ENCODE data around the gene LYSET. TPM values are rescaled to one million over a fixed set of nuclear protein-coding genes. Genes with fewer than 3 reads are reported as not detected.
"Not testable (repeated sequence)": the region's sequence is repeated elsewhere in the genome, so short reads cannot be mapped to it uniquely, and the experiment has no call there.

LYSET gene
- total RNA-seq, 2 experiments from 2014 or later: 13.6 to 15.5 TPM

DNA sequence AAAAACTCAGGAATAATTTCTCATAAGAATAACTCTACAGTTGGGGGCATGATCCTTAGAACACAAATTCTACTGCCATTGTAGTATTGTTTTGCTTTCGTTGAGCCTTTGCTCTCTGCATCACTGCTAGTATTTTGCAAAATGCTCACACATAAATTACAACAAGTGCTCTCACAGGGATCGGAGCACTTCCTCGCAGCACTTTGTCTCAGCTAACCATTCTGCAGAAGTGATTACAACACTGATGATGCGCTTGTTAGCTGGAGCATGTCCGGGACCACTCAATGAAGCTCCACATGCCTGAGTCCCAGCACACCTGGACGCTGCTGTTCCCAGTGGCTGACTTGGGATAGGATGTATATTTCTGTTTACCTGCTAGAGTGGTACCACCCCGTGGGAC is 32.0 kb upstream of the LYSET start:
- ATAC-seq: no peak
- no peaks in the 10 kb centered on the region for H3K9me3 Mint-ChIP-seq
- H3K4me1 Mint-ChIP-seq (ENCODE audit: low read depth): no peaks in the 10 kb centered on the region
- no peaks in the 10 kb centered on the region for H3K36me3 Mint-ChIP-seq (ENCODE audit: low read depth)
- ChIA-PET POLR2A (interaction anchor here (0.6 kb wide), 1 partner anchor 108 kb away, joined by 3 read pairs; no protein-coding TSS in a partner anchor), CTCF (no interaction called here)
- peaks cover 3% of the 10 kb centered on the region for H3K27me3 Mint-ChIP-seq
- H3K27ac Mint-ChIP-seq: no peak overlapping the region
- H3K4me3 Mint-ChIP-seq: no peak overlapping the region
- DNase-seq: no peak
- TF ChIP-seq, protein P1, sequence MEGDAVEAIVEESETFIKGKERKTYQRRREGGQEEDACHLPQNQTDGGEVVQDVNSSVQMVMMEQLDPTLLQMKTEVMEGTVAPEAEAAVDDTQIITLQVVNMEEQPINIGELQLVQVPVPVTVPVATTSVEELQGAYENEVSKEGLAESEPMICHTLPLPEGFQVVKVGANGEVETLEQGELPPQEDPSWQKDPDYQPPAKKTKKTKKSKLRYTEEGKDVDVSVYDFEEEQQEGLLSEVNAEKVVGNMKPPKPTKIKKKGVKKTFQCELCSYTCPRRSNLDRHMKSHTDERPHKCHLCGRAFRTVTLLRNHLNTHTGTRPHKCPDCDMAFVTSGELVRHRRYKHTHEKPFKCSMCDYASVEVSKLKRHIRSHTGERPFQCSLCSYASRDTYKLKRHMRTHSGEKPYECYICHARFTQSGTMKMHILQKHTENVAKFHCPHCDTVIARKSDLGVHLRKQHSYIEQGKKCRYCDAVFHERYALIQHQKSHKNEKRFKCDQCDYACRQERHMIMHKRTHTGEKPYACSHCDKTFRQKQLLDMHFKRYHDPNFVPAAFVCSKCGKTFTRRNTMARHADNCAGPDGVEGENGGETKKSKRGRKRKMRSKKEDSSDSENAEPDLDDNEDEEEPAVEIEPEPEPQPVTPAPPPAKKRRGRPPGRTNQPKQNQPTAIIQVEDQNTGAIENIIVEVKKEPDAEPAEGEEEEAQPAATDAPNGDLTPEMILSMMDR (IDR thresholded peaks at IDR 0.05): no peak
- intact Hi-C loops (cut with micrococcal nuclease): no loop called here

DNA sequence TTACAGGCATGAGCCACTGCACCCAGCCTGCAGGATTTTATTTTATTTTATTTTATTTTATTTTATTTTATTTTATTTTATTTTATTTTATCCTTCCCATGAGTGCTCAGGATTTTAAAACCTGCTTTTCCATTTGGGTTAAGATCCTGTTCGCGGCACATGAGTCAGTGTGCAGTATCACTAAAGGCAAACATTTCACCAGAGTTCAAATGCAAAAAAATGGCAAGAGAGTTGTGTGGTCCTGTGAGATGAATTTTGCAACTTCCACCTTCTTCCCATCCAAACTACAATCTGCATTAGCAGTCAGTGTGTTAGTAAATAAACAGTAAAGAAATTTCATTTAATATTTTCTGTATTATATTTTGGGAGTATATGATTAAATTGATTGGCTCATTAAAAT is 29.4 kb upstream of the LYSET start:
- no peaks in the 10 kb centered on the region for H3K4me1 Mint-ChIP-seq (ENCODE audit: low read depth)
- TF ChIP-seq, protein P1 (IDR thresholded peaks at IDR 0.05): no peak
- no peak for ATAC-seq
- peaks cover 1% of the 10 kb centered on the region for H3K27me3 Mint-ChIP-seq
- no peak overlapping the region for H3K4me3 Mint-ChIP-seq
- intact Hi-C loops (cut with micrococcal nuclease): no loop called here
- H3K9me3 Mint-ChIP-seq: no peaks in the 10 kb centered on the region
- DNase-seq: no peak
- CTCF ChIA-PET: interaction anchor here (1.2 kb wide), 1 partner anchor 22 kb away, joined by 3 read pairs; no protein-coding TSS in a partner anchor
- H3K27ac Mint-ChIP-seq: no peak overlapping the region
- POLR2A ChIA-PET: no interaction called here
- H3K36me3 Mint-ChIP-seq (ENCODE audit: low read depth): no peaks in the 10 kb centered on the region

DNA sequence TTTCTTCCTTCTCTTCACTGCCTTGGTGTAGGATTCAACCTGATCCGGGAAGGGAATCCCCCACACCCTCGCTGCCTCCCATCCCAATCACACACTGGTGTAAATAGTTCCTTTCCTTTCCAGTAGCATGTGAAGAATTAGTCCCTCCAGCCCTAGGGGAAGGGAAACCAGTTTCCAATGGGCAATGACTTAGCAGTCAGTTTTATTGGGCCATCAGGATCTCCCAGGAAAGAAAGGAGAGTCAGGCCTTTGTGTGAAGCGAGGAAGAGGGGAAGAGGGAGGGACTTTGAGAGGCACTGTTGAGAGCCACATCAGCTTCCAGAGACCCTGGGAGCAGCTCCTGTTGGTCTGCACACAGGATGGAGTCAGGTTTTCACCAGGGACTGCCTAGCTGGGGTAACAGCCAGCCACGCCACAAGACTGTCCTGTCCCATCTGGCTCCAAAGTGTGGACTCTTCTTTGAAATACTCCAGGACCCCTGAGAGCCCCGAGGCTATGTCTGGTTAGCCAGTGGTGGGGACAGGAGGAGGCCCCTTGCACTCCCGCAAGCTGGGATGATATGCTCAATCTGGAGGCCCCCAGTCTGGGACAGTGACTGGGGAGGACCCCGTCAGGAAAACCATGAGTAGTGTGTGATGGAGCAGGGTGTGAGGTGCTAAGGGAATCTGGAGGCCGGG is 28.3 kb upstream of the LYSET start:
- ATAC-seq: no peak
- TF ChIP-seq, protein P1 (IDR thresholded peaks at IDR 0.05): no peak
- Mint-ChIP-seq H3K27ac (no peak overlapping the region), H3K27me3 (no peaks in the 10 kb centered on the region), H3K4me1 (ENCODE audit: low read depth) (no peaks in the 10 kb centered on the region), H3K4me3 (no peak overlapping the region), H3K36me3 (ENCODE audit: low read depth) (no peaks in the 10 kb centered on the region), H3K9me3 (no peaks in the 10 kb centered on the region)
- intact Hi-C loops (cut with micrococcal nuclease): no loop called here
- CTCF ChIA-PET: no interaction called here
- no peak for DNase-seq
- POLR2A ChIA-PET: interaction anchor here (0.7 kb wide), 1 partner anchor 230 kb away, joined by 3 read pairs; no protein-coding TSS in a partner anchor

DNA sequence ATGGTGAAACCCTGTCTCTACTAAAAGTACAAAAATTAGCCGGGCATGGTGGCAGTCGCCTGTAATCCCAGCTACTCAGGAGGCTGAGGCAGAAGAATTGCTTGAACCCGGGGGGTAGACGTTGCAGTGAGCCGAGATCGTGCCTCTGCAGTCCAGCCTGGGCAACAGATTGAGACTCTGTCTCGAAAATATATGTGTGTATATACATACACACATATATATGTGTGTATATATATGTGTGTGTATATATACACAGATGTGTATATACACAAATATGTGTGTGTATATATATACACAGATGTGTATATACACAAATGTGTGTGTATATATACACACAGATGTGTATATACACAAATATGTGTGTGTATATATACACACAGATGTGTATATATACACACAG is 26.8 kb upstream of the LYSET start:
- CTCF ChIA-PET: interaction anchor here (1.0 kb wide), 1 partner anchor 19 kb away, joined by 3 read pairs; no protein-coding TSS in a partner anchor
- H3K36me3 Mint-ChIP-seq (ENCODE audit: low read depth); H3K9me3 Mint-ChIP-seq; POLR2A ChIA-PET; H3K4me1 Mint-ChIP-seq (ENCODE audit: low read depth); H3K4me3 Mint-ChIP-seq; H3K27ac Mint-ChIP-seq; intact Hi-C loops (cut with micrococcal nuclease); H3K27me3 Mint-ChIP-seq: not testable (repeated sequence)
- peak; percentile 39 for DNase-seq
- peak; percentile 52 for ATAC-seq

DNA sequence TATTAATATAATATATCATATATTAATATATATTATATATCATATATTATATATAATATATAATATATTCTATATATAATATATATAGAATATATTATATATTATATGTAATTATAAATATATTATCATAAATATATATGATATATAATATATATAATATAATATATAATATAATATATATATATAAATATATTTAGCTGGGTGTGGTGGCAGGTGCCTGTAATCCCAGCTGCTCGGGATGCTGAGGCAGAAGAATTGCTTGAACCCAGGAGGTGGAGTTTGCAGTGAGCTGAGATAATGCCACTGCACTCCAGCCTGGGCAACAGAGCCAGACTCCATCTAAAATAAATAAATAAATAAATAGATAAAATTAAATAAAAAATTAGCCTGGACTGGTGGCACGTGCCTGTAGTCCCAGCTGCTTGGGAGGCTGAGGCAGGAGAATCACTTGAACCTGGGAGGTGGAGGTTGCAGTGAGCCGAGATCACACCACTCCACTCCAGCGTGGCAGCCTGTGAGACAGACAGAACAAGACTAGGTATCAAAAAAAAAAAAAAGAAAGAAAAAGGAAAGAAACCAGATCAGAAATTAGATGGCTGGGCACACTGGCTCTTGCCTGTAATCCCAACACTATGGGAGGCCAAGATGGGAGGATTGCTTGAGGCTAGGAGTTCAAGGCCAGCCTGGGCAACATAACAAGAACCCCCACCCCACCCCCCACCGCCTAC is 25.3 kb upstream of the LYSET start:
- H3K4me3 Mint-ChIP-seq; POLR2A ChIA-PET; H3K36me3 Mint-ChIP-seq (ENCODE audit: low read depth); H3K9me3 Mint-ChIP-seq; intact Hi-C loops (cut with micrococcal nuclease); H3K27ac Mint-ChIP-seq; H3K27me3 Mint-ChIP-seq; H3K4me1 Mint-ChIP-seq (ENCODE audit: low read depth): not testable (repeated sequence)
- ATAC-seq (peak; percentile 59), DNase-seq (peak; percentile 30)
- CTCF ChIA-PET: interaction anchor here (1.8 to 1.9 kb wide), 2 partner anchors 16 to 208 kb away, joined by 5 to 10 read pairs; no protein-coding TSS in a partner anchor

DNA sequence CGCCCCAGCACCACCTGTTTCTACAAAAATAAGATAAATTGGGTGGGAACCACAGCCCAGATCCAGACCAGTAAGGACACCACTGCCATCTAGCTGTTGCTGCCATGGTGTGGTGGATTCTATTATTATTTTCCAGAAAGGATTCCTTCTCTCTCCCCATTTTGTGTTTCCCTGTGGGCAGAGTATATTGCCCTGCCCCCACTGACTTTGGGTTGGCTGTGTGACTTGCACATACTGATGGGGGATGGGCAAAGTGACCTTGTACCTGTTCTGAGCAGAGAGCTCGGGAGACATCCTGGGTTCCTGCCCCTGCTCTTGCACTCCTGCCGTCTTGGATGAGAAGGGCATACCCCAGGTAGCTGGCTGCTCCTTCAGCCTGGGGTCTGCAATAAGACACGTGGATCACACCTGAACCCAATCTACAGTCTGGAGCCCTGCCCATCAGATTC is 24.7 kb upstream of the LYSET start:
- Mint-ChIP-seq H3K4me1 (ENCODE audit: low read depth) (no peaks in the 10 kb centered on the region), H3K9me3 (no peaks in the 10 kb centered on the region)
- CTCF ChIA-PET: interaction anchor here (1.0 to 1.9 kb wide), 4 partner anchors 16 to 208 kb away, joined by 3 to 10 read pairs (median 5); no protein-coding TSS in a partner anchor

More for the DNA sequence above, 24.7 kb upstream of the LYSET start:
- H3K27ac Mint-ChIP-seq: no peak overlapping the region
- no peaks in the 10 kb centered on the region for H3K36me3 Mint-ChIP-seq (ENCODE audit: low read depth)
- ATAC-seq (peak; percentile 61), DNase-seq (peak; percentile 38)
- TF ChIP-seq, protein P1 (IDR thresholded peaks at IDR 0.05): no peak
- no peaks in the 10 kb centered on the region for H3K27me3 Mint-ChIP-seq
- POLR2A ChIA-PET: interaction anchor here (0.6 kb wide), 1 partner anchor 45 kb away, joined by 3 read pairs; no protein-coding TSS in a partner anchor
- H3K4me3 Mint-ChIP-seq: no peak overlapping the region
- intact Hi-C loops (cut with micrococcal nuclease): no loop called here
